Neural progenitor cell (in vitro differentiated cells): ENCODE data around the gene NR2C2. TPM values are rescaled to one million over a fixed set of nuclear protein-coding genes. Genes with fewer than 3 reads are reported as not detected.

ENCODE experiments used
- DNase-seq: peaks from one replicate; pipeline ENCODE4 v3.0.0-alpha.2; 2016; ENCODE audit warnings: low spot score
- H2AFZ ChIP-seq: fragments of 200-600 bp; sonication (generic); replicated peaks from 2 replicates; pipeline ENCODE4 v1.6.1; 2016; ENCODE audit warnings: antibody characterized with exemption
- H3F3A ChIP-seq: fragments of 200-600 bp; sonication (generic); 2 replicates; pipeline ENCODE4 v1.6.1; 2016; ENCODE audit warnings: antibody characterized with exemption, low read depth
- H3K27ac ChIP-seq: fragments of 200-600 bp; sonication (generic); 2 replicates; pipeline ENCODE4 v1.5.1; 2016; ENCODE audit warnings: mild to moderate bottlenecking
- H3K27me3 ChIP-seq: fragments of 200-600 bp; sonication (generic); 2 replicates; pipeline ENCODE4 v1.6.1; 2016; ENCODE audit warnings: mild to moderate bottlenecking, moderate library complexity
- H3K36me3 ChIP-seq: fragments of 200-600 bp; sonication (generic); 2 replicates; pipeline ENCODE4 v1.5.1; 2016
- H3K4me1 ChIP-seq: fragments of 200-600 bp; sonication (generic); 2 replicates; pipeline ENCODE4 v1.6.1; 2016; ENCODE audit warnings: mixed run types
- H3K4me2 ChIP-seq: fragments of 200-600 bp; sonication (generic); 2 replicates; pipeline ENCODE4 v1.6.1; 2016
- H3K4me3 ChIP-seq: fragments of 200-600 bp; sonication (generic); 2 replicates; pipeline ENCODE4 v1.5.1; 2016
- H3K79me2 ChIP-seq: fragments of 200-600 bp; sonication (generic); 2 replicates; pipeline ENCODE4 v1.6.1; 2016; ENCODE audit warnings: low read depth
- H3K9ac ChIP-seq: fragments of 200-600 bp; sonication (generic); 2 replicates; pipeline ENCODE4 v1.6.1; 2016
- H3K9me3 ChIP-seq: fragments of 200-600 bp; sonication (generic); 2 replicates; pipeline ENCODE4 v1.5.1; 2016; ENCODE audit warnings: low read depth
- H4K20me1 ChIP-seq: fragments of 200-600 bp; sonication (generic); 2 replicates; pipeline ENCODE4 v1.6.1; 2016; ENCODE audit warnings: low read depth
- H3K27ac Mint-ChIP-seq: 3 replicates; pipeline ENCODE4 v1.8.0; 2021; ENCODE audit warnings: mixed read lengths
- H3K27me3 Mint-ChIP-seq: 2 replicates; pipeline ENCODE4 v1.8.0; 2022; ENCODE audit warnings: low read depth, mild to moderate bottlenecking, inconsistent platforms, moderate library complexity, mixed read lengths; ENCODE audit not compliant: insufficient read depth
- H3K36me3 Mint-ChIP-seq: 3 replicates; pipeline ENCODE4 v1.8.0; 2021; ENCODE audit warnings: mixed read lengths
- H3K4me1 Mint-ChIP-seq: 3 replicates; pipeline ENCODE4 v1.8.0; 2021; ENCODE audit warnings: mixed read lengths
- H3K4me3 Mint-ChIP-seq: 3 replicates; pipeline ENCODE4 v1.8.0; 2021; ENCODE audit warnings: mild to moderate bottlenecking, moderate library complexity, mixed read lengths
- H3K9me3 Mint-ChIP-seq: 3 replicates; pipeline ENCODE4 v1.8.0; 2020; ENCODE audit warnings: mixed read lengths
- EZH2 ChIP-seq: fragments of 200-600 bp; sonication (generic); IDR thresholded peaks from 2 replicates; pipeline ENCODE4 v1.6.1; 2017; ENCODE audit warnings: antibody characterized with exemption, mild to moderate bottlenecking, moderate library complexity
- EZH2phosphoT487 ChIP-seq: fragments of 200-600 bp; sonication (generic); IDR thresholded peaks from 2 replicates; pipeline ENCODE4 v1.6.1; 2017; ENCODE audit warnings: antibody characterized with exemption
- total RNA-seq: library from RNA; depleted of rRNA; stranded (reverse); fragments of >200 nt; gene quantifications from 2 replicates; pipeline ENCODE4 v1.2.3, GENCODE V29; 2015; ENCODE audit warnings: low replicate concordance
- TF ChIP-seq, protein P1 (sequence below): fragments of 200-600 bp; sonication (generic); IDR thresholded peaks from 2 replicates; pipeline ENCODE4 v1.5.1; 2017; ENCODE audit warnings: antibody characterized with exemption, mild to moderate bottlenecking

The NR2C2 gene
- total RNA-seq, 1 donor from 2014 or later, result 57.3 TPM

DNA sequence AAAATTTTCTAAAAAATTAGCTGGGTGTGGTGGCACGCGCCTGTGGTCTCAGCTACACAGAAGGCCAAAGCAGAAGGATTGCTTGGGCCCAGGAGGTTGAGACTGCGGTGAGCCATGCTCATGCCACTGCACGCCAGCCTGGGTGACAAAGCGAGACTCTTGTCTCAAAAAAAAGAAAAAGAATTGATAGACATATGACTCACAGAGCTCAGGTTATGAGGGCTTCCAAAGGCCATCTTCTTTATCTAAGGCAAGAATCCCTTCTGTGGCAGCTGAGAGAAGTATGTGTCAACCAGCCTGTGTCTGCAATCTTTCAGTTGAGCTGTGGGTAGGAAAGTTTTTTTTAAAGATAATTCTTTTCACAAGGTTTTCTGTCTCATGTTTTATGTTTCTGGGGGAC, 63.8 kb downstream of the NR2C2 start:
- Histone ChIP-seq H3K9ac (no peak overlapping the region), H3K36me3 (no peaks in the 10 kb centered on the region), H3K79me2 (no peaks in the 10 kb centered on the region), H2AFZ (no peak overlapping the region), H3K4me2 (no peak overlapping the region), H3K4me1 (no peaks in the 10 kb centered on the region), H3K27me3 (no peaks in the 10 kb centered on the region), H3K27ac (no peak overlapping the region), H3K4me3 (no peak overlapping the region), H4K20me1 (peaks cover 3% of the 10 kb centered on the region), H3F3A (no peaks in the 10 kb centered on the region), H3K9me3 (no peaks in the 10 kb centered on the region)
- Mint-ChIP-seq H3K4me1 (peaks cover 6% of the 10 kb centered on the region), H3K4me3 (no peak overlapping the region), H3K36me3 (peaks cover 38% of the 10 kb centered on the region), H3K27me3 (no peaks in the 10 kb centered on the region), H3K9me3 (no peaks in the 10 kb centered on the region), H3K27ac (no peak overlapping the region)
- DNase-seq, result no peak
- no peak for TF ChIP-seq EZH2phosphoT487
- TF ChIP-seq, protein P1, sequence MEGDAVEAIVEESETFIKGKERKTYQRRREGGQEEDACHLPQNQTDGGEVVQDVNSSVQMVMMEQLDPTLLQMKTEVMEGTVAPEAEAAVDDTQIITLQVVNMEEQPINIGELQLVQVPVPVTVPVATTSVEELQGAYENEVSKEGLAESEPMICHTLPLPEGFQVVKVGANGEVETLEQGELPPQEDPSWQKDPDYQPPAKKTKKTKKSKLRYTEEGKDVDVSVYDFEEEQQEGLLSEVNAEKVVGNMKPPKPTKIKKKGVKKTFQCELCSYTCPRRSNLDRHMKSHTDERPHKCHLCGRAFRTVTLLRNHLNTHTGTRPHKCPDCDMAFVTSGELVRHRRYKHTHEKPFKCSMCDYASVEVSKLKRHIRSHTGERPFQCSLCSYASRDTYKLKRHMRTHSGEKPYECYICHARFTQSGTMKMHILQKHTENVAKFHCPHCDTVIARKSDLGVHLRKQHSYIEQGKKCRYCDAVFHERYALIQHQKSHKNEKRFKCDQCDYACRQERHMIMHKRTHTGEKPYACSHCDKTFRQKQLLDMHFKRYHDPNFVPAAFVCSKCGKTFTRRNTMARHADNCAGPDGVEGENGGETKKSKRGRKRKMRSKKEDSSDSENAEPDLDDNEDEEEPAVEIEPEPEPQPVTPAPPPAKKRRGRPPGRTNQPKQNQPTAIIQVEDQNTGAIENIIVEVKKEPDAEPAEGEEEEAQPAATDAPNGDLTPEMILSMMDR, result no peak
- no peak for TF ChIP-seq EZH2

DNA sequence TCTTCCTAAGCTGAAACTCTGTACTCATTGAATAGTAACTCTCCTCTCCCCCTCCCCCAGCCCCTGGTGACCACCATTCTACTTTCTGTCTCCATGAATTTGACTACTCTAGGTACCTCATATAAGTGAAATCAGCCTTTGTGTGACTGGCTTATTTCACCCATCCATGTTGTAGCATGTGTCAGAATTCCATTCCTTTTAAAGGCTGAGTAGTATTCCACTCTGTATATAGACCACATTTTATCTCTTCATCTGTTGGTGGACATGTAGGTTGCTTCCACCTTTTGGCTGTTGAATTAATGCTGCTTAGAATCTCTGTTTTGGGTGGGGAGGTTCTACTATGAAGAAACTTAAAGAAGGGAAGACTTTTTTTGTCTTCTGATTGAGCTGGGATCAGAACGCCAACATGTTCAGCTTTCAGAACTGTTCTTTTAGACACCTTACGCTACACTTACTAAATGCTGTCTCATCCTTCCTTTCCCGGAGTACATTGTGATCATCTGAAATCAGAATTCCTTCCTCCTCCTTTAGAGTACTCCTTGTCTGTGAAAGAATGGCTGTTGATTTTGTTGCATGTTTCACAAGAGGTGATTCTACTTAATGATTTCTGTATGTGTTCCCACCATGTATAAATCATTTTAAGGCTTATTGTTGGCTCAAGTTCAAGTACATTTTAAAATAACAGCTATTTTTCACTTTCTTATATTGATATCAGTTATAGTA, 67.4 kb downstream of the NR2C2 start:
- no peaks in the 10 kb centered on the region for H3K27me3 ChIP-seq
- no peak overlapping the region for H3K27ac Mint-ChIP-seq
- H3K4me1 ChIP-seq, result no peaks in the 10 kb centered on the region
- no peak overlapping the region for H3K4me3 ChIP-seq
- H3F3A ChIP-seq, result no peaks in the 10 kb centered on the region
- no peak for DNase-seq
- no peaks in the 10 kb centered on the region for H3K79me2 ChIP-seq
- H3K4me2 ChIP-seq, result no peak overlapping the region
- peaks cover 51% of the 10 kb centered on the region for H3K36me3 Mint-ChIP-seq
- peaks cover 3% of the 10 kb centered on the region for H4K20me1 ChIP-seq
- TF ChIP-seq EZH2, result no peak
- no peak for TF ChIP-seq EZH2phosphoT487
- TF ChIP-seq, protein P1, result no peak
- H3K9ac ChIP-seq, result no peak overlapping the region
- no peak overlapping the region for H3K4me3 Mint-ChIP-seq
- H3K27ac ChIP-seq, result no peak overlapping the region
- H3K27me3 Mint-ChIP-seq, result no peaks in the 10 kb centered on the region
- H3K4me1 Mint-ChIP-seq, result peaks cover 11% of the 10 kb centered on the region
- H3K36me3 ChIP-seq, result no peaks in the 10 kb centered on the region
- H2AFZ ChIP-seq, result no peak overlapping the region
- no peaks in the 10 kb centered on the region for H3K9me3 ChIP-seq
- no peaks in the 10 kb centered on the region for H3K9me3 Mint-ChIP-seq

DNA sequence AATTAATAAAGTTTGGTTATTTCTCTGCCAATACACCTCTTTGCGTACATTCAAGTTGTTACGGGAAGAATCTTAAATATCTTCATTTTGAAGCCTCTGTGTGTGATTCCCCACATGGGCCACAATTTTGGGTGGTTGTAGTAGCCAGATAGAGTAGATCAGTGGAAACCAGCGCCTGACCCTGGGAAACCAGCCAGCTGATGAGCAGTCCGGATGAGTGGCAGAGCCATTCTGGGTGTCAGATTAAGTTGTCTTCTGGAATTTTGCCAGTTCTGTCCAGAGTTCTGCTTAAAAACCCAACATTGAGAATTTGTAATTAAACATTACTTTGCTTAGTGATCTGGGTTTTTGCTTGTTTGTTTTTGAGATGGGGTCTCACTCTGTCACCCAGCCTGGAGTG, 68.1 kb downstream of the NR2C2 start:
- Histone ChIP-seq H3K36me3 (no peaks in the 10 kb centered on the region), H3K4me2 (no peak overlapping the region), H3F3A (no peaks in the 10 kb centered on the region), H3K27ac (no peak overlapping the region), H3K4me1 (no peaks in the 10 kb centered on the region), H4K20me1 (peaks cover 3% of the 10 kb centered on the region), H3K79me2 (no peaks in the 10 kb centered on the region), H3K27me3 (no peaks in the 10 kb centered on the region), H3K9ac (no peak overlapping the region), H2AFZ (no peak overlapping the region), H3K9me3 (no peaks in the 10 kb centered on the region), H3K4me3 (no peak overlapping the region)
- Mint-ChIP-seq H3K36me3 (peaks cover 51% of the 10 kb centered on the region), H3K27ac (no peak overlapping the region), H3K27me3 (no peaks in the 10 kb centered on the region), H3K4me1 (peaks cover 11% of the 10 kb centered on the region), H3K4me3 (no peak overlapping the region), H3K9me3 (no peaks in the 10 kb centered on the region)
- no peak for DNase-seq
- no peak for TF ChIP-seq EZH2
- TF ChIP-seq, protein P1, result no peak
- no peak for TF ChIP-seq EZH2phosphoT487
